GM19239 (cell line): Measurements from ENCODE around the gene TEX19.
"Not testable (repeated sequence)": the region's sequence is repeated elsewhere in the genome, so short reads cannot be mapped to it uniquely, and the experiment has no call there.

ENCODE experiments used
- DNase-seq: peaks from one replicate; pipeline ENCODE4 v3.0.0; 2011; ENCODE audit warnings: low spot score; ENCODE audit not compliant: insufficient read length
- FAIRE-seq: peaks from 2 replicates; lab custom pipeline; 2011; peaks lifted over from hg19 to GRCh38; lab: Jason Lieb, UNC

Gene TEX19

GRCh38 chr17:82373072-82373452, 14.0 kb downstream of the TEX19 start:
- not testable (repeated sequence) for FAIRE-seq, DNase-seq

- no peak for FAIRE-seq
- DNase-seq, result no peak
Observed at GRCh38 chr17:82373731-82374625, 14.9 kb downstream of the TEX19 start.

GRCh38 chr17:82374626-82375331, 15.7 kb downstream of the TEX19 start:
- DNase-seq, result no peak
- no peak for FAIRE-seq

- no peak for DNase-seq
- no peak for FAIRE-seq
Observed at GRCh38 chr17:82375359-82376041, 16.5 kb downstream of the TEX19 start.

- DNase-seq (no peak), FAIRE-seq (no peak)
Observed at GRCh38 chr17:82376042-82376730, 17.1 kb downstream of the TEX19 start.

- not testable (repeated sequence) for FAIRE-seq, DNase-seq
Observed at GRCh38 chr17:82377294-82377693, 18.2 kb downstream of the TEX19 start.

- DNase-seq (no peak), FAIRE-seq (no peak)
Observed at GRCh38 chr17:82377924-82378740, 19.1 kb downstream of the TEX19 start.

- no peak for FAIRE-seq
Observed at GRCh38 chr17:82378741-82379021, 19.6 kb downstream of the TEX19 start.

GRCh38 chr17:82380860-82381702, 22.0 kb downstream of the TEX19 start:
- FAIRE-seq, result no peak

More at GRCh38 chr17:82378741-82379021, 19.6 kb downstream of the TEX19 start:
- DNase-seq, result no peak

GRCh38 chr17:82381703-82382009, 22.6 kb downstream of the TEX19 start:
- FAIRE-seq, DNase-seq: not testable (repeated sequence)

More at GRCh38 chr17:82380860-82381702, 22.0 kb downstream of the TEX19 start:
- DNase-seq, result no peak

- not testable (repeated sequence) for FAIRE-seq, DNase-seq
Observed at GRCh38 chr17:82382220-82382932, 23.3 kb downstream of the TEX19 start.

GRCh38 chr17:82382933-82383255, 23.8 kb downstream of the TEX19 start:
- no peak for DNase-seq
- FAIRE-seq, result no peak

GRCh38 chr17:82383411-82383810, 24.4 kb downstream of the TEX19 start:
- FAIRE-seq, result no peak
- DNase-seq, result no peak

- no peak for FAIRE-seq
Observed at GRCh38 chr17:82384051-82384729, 25.1 kb downstream of the TEX19 start.

GRCh38 chr17:82384730-82385481, 25.9 kb downstream of the TEX19 start:
- FAIRE-seq, result no peak
- no peak for DNase-seq

More at GRCh38 chr17:82384051-82384729, 25.1 kb downstream of the TEX19 start:
- DNase-seq, result no peak

GRCh38 chr17:82385559-82386254, 26.7 kb downstream of the TEX19 start:
- DNase-seq (no peak), FAIRE-seq (no peak)
